Dedifferentiated amniotic fluid mesenchymal stem cell (primary cell): Measurements from ENCODE around the gene HFE.
A peak's percentile ranks its signal among the peaks of the same experiment; 100 is the strongest.
"Not testable (repeated sequence)": the region's sequence is repeated elsewhere in the genome, so short reads cannot be mapped to it uniquely, and the experiment has no call there.

Experiments
- DNase-seq: peaks from one replicate; pipeline ENCODE4 v3.0.0-alpha.2; 2016; ENCODE audit errors: extremely low spot score

The HFE gene

GRCh38 chr6:26058477-26059033 is 28.7 kb upstream of the HFE start:
- not testable (repeated sequence) for DNase-seq

- no peak for DNase-seq
These were observed 27.3 kb upstream of the HFE start for GRCh38 chr6:26059941-26060340.

- DNase-seq = peak; percentile 56
These were observed 22.5 kb upstream of the HFE start for GRCh38 chr6:26064619-26065257.

GRCh38 chr6:26065952-26066380 is 21.3 kb upstream of the HFE start:
- DNase-seq = peak; percentile 86

- no peak for DNase-seq
These were observed 19.9 kb upstream of the HFE start for GRCh38 chr6:26067367-26067766.

GRCh38 chr6:26068036-26068435 is 19.2 kb upstream of the HFE start:
- DNase-seq = no peak

- DNase-seq = no peak
These were observed 16.1 kb upstream of the HFE start for GRCh38 chr6:26071135-26071534.

GRCh38 chr6:26075063-26075717 is 12.0 kb upstream of the HFE start:
- DNase-seq = no peak

GRCh38 chr6:26078066-26078465 is 9.2 kb upstream of the HFE start:
- DNase-seq = not testable (repeated sequence)

- DNase-seq = not testable (repeated sequence)
These were observed 6.1 kb upstream of the HFE start for GRCh38 chr6:26081096-26081495.

GRCh38 chr6:26086211-26086610 is 1.0 kb upstream of the HFE start:
- no peak for DNase-seq

- DNase-seq = no peak
These were observed 1.1 kb downstream of the HFE start for GRCh38 chr6:26088344-26088743.

- no peak for DNase-seq
These were observed 2.0 kb downstream of the HFE start for GRCh38 chr6:26089272-26089671.

GRCh38 chr6:26092443-26092842 is 5.2 kb downstream of the HFE start:
- DNase-seq = no peak

- DNase-seq = no peak
These were observed 6.8 kb downstream of the HFE start for GRCh38 chr6:26094036-26094435.

GRCh38 chr6:26097268-26097875 is 10.1 kb downstream of the HFE start:
- DNase-seq = peak; percentile 65

GRCh38 chr6:26103141-26103769 is 16.0 kb downstream of the HFE start:
- peak; percentile 56 for DNase-seq

GRCh38 chr6:26103770-26104456 is 16.7 kb downstream of the HFE start:
- DNase-seq = peak; percentile 90

- DNase-seq = no peak
These were observed 17.4 kb downstream of the HFE start for GRCh38 chr6:26104457-26105108.

- DNase-seq = no peak
These were observed 18.0 kb downstream of the HFE start for GRCh38 chr6:26105109-26105730.

- DNase-seq = no peak
These were observed 18.6 kb downstream of the HFE start for GRCh38 chr6:26105842-26106241.
